T1000 (cell line): Measurements from ENCODE around the gene VDR.
"Not testable (repeated sequence)": the region's sequence is repeated elsewhere in the genome, so short reads cannot be mapped to it uniquely, and the experiment has no call there.

ENCODE experiments used
- DNase-seq: peaks from one replicate; lab custom pipeline; 2025; ENCODE audit warnings: mixed read lengths; lab: John Stamatoyannopoulos, UW

The VDR gene

GRCh38 chr12:47848853-47849252 is 55.9 kb downstream of the VDR start:
- no peak for DNase-seq

GRCh38 chr12:47846294-47846996 is 58.3 kb downstream of the VDR start:
- no peak for DNase-seq

- DNase-seq: no peak
Measured at GRCh38 chr12:47845081-47845480, 59.7 kb downstream of the VDR start.

GRCh38 chr12:47844264-47845019 is 60.4 kb downstream of the VDR start:
- DNase-seq: no peak

- DNase-seq: no peak
Measured at GRCh38 chr12:47843226-47843980, 61.4 kb downstream of the VDR start.

DNA sequence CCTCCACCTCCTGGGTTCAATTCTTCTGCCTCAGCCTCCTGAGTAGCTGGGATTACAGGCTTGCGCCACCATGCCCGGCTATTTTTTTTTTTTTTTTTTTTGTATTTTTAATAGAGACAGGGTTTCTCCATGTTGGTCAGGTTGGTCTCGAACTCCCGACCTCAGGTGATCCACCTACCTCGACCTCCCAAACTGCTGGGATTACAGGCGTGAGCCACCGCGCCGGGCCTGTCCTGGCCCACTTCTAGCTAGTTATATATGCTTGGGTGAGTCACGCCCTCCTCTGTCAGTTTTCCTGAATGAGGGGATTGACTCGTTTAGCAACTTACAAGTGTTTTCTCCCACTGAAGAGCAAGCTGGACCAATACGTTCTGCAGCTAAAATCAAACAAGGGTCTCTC is 62.3 kb downstream of the VDR start:
- not testable (repeated sequence) for DNase-seq

DNA sequence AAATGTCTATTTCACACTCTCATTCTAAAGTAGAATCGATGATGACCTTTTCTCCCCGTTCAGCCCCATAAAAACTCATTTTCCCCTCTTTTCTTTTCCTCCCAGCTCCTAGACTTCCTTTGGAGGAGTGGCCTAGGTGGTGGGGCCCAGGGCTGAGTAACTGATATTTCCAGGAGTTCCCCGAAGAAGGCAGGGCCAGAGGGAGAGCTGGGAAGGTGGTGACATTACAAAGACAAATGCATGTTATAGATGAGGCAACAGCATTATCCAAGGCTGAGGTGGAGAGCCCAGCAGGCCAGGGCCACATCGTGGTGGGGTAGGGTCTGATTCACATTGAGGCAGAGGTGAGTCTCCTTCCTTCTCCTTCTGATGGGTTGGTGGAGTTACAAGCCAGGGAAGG is 62.9 kb downstream of the VDR start:
- DNase-seq: no peak

DNA sequence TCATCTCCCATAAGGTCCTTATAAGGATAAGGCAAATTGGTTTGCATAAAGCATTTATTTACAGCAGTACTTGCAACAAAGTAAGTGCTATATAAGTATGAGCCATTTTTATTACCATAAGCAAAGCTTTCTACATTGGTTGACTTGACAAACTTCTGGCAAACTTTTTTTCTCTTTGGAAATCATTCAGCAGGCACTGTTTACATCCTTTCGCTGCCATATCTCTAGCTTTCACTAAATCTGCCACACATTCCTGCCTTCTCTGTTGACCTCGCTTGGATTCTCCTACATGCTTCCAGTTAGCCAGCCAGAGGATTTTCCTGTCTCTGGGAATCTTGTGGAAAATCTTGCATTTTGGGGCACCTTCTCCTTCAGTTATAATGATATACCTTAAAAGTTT is 63.3 kb downstream of the VDR start:
- DNase-seq: no peak

DNA sequence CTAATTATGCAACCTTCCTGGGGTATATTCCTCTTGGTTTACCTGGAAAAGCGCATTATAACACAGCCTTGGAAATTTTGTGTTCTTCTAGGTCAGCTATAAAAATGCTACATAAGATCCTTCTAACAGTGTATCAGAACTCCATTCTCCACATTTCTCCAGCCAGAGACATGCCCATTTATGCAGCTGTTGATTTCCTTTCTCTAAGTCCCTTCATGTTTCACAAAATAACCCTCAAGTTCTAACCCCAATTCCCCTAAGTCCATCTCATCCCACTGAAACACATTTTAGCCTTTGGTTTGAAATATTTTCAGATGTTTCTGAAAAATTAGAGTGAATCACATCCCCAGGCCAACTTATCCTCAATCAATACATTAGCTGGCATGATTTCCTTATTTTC is 64.2 kb downstream of the VDR start:
- no peak for DNase-seq

GRCh38 chr12:47839214-47839876 is 65.4 kb downstream of the VDR start:
- no peak for DNase-seq

DNA sequence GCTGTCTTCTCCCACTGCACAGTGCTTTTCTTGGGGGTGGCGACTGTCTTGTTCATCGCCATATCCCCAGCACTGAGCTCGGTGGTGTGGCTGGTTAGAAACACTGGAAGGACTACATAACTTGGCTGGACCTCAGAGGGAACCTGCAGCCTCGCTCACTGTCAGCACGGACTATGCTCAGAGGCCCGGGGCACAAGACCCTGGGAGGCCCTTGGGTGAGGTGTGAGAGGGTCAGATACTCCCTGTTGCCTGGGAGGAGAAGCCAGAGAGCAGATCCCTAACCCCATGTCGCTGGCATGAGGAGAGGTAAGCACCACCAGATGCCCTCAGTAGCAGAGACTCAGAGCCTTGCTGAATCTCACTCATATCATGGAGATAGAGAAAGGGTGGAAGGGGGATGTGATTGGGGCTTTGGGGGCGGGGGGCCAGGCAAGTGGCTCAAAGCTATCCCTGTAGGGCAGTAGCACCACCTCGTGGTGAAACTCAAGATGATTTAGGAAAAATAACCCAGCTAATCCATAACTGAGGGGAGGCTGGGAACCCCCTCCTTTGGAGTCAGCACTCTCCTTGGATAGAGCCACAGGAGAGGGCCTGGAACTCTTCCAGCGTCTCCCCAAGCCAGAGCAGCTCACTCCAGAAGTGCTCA is 66.4 kb downstream of the VDR start:
- no peak for DNase-seq

GRCh38 chr12:47837190-47838171 is 67.3 kb downstream of the VDR start:
- no peak for DNase-seq

DNA sequence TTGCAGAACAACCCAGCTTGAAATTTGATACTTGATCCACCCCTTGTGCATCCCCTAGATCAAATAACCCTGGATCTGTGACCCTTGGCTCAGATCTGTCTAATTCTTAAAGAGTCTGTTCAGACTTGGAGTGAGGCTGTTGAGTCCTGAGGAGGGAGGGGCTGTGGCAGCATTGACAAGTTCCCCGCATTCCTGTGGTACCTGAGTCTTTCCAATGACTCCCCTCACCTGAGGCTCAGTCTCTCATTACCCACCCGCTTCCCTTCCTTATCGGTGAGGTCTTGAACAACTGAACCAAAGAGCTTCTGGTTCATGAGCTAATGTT is 69.0 kb downstream of the VDR start:
- DNase-seq: no peak

DNA sequence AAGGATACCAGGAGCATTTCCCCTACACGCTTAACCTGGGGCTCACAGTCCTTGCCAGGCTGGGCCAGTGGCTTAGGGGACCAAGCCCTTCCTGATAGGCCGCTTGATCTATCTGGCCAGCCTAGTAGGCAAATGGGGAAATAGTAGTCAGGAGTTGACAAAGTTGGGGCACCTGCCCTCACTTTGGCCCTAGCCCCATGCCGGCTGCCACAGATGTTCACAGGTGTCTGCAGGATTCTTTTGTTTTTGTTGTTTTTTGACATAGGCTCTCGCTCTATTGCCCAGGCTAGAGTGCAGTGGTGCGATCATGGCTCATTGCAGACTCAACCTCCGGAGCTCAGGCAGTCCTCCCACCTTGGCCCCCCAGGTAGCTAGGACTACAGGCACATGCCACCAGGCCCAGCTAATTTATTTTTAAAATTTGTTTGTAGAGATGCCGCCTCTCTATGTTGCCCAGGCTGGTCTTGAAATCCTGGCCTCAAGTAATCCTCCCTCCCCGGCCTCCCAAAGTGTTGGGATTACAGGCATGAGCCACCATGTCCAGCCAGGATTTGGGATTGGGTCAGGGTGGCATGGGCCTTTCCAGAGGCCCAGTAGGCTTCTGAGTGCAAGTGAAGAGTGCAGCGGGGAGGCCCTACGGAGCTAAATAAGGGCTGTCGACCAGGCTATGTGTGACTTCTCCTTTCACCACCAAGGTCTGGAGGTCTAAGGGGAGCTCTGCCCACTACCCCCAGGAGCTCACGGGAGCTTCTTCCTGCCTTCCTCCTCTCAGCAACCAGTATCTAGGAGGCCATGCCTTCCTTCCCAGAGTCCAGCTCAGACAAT is 69.6 kb downstream of the VDR start:
- DNase-seq: no peak

DNA sequence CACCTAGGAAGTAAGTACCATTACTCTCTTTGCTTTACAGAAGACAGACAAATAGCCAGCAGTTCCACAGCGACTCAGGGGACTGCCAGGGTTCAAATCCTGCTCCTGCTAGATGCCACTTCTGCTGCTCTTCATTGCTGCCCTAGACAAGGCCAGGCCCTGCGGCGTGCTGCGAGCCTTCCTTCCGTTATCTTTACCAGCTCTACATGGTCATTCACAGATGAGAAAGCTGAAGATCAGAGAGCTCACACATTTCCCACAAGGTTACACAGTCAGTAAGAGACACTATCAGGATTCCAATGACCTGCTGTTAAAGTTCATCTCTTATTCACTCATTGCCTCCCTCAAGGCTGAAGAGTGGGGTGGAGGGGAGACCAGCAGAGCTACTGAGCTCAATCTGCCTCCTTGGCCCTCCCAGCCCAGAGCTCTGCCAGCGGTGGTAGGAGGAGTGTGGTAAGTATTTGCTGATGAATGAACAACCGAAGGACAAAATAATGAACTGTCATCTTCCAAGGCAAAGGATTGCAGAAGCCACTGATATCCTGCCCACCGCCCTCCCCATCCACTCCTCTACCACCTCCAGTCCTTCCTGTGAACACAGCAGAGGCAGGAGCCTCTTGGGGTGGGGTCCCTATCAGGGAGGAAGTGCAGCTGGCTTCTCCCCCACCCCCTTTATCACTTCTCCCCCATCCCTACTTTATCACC is 70.4 kb downstream of the VDR start:
- no peak for DNase-seq

- DNase-seq: no peak
Measured at GRCh38 chr12:47833591-47834012, 71.2 kb downstream of the VDR start.

DNA sequence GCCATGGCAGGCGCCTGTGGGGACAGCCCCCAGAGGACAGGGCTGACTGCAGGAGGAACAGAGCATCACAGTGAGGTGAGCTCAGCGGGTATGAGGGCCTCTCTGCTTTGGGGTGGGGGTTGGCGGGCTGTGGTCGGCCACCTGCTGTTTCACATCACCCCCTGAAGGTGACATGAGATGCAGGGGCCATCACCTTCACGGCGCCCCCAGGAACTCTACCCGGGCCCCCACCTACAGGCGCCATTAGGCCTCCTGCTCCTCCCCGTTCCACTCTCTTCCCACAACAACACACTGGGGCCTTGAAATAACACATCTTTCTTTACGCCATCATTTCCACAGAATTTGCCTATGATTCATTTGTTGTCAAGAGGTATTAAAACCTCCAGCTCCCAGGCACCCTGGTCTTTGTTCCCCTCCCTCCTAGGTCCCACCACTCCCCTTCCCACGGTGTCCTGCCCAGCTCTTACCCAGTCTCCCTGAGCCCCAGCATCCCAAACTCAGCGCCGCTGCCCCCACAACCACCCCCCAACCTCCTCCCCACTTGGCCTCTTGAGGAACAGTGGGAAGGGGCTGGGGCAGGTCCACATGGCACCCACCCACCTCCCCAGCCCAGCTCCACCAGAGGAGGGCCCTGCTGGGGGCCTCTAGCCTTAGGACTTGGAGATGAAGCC is 72.4 kb downstream of the VDR start:
- DNase-seq: no peak

DNA sequence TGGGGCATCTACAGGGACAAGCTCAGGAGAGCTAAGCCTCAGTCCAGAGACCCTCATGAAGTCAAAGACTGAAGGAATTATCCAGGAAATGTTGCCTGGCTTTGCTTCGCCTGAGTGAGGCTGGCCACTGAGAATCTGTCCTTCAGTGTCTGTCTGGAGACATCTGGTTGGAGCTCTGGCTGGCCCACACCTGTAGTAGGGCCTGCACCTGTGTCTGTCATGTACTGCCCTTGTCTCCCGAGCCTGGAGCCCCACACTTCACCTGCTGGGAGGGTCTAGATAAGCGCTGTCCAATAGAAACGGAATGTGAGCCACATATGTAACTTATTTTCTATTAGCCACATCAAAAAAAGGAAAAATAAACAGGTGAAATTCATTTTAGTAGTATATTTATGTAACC is 75.2 kb downstream of the VDR start:
- no peak for DNase-seq
